HepG2 (cell line): ENCODE measurements around the gene SGF29. TPM values are rescaled to one million over a fixed set of nuclear protein-coding genes. Genes with fewer than 3 reads are reported as not detected.

ENCODE experiments used
- HNF1A ChIP-seq, 2 experiments: sonication (generic) in 1 of 2; formaldehyde crosslinking in 1 of 2; IDR thresholded peaks; 2 replicates each; pipeline versions ENCODE4 v1.4.0 to v1.6.1; 2016 to 2020; ENCODE audit warnings: borderline replicate concordance in 1 of 2, low read depth in 1 of 2, mild to moderate bottlenecking in 1 of 2, missing genetic modification reagents in 1 of 2
- LCORL ChIP-seq, 2 experiments: fragments of 450-650 bp in 1 of 2; sonication (generic) in 1 of 2; formaldehyde crosslinking in 1 of 2; IDR thresholded peaks; 2 replicates each; pipeline versions ENCODE4 v1.5.0 to v1.6.1; 2017 to 2020; ENCODE audit warnings: antibody characterized with exemption in 1 of 2, missing genetic modification reagents in 1 of 2
- SSRP1 ChIP-seq: IDR thresholded peaks from 2 replicates; pipeline ENCODE4 v1.6.1; 2016; ENCODE audit warnings: control low read depth
- ZHX2 ChIP-seq, 2 experiments: sonication (generic) in 1 of 2; formaldehyde crosslinking in 1 of 2; IDR thresholded peaks; 2 replicates each; pipeline versions ENCODE4 v1.6.1 to v1.9.0; 2014 to 2022; ENCODE audit warnings: antibody characterized with exemption in 1 of 2, borderline replicate concordance in 1 of 2, inconsistent platforms in 1 of 2, low read depth in 1 of 2, missing genetic modification reagents in 1 of 2
- ZNF318 ChIP-seq: sonication (generic); formaldehyde crosslinking; IDR thresholded peaks from 2 replicates; pipeline ENCODE4 v1.4.0; 2020; ENCODE audit warnings: mild to moderate bottlenecking, missing genetic modification reagents
- polyA plus RNA-seq, 8 experiments: library from polyadenylated mRNA; depleted of rRNA in 3 of 8; stranded (reverse) in 7 of 8; unstranded in 1 of 8; fragments of >200 nt; fragmentation: Illumina TruSeq in 4 of 8; extraction: Trizol in 4 of 8; gene quantifications; 2 replicates each; pipeline versions ENCODE4 v1.2.1 to v1.2.3, GENCODE V29; 2011 to 2016; ENCODE audit warnings: low read depth in 4 of 8, missing spikeins in 1 of 8, mixed read lengths in 1 of 8; ENCODE audit not compliant: insufficient read depth in 1 of 8
- total RNA-seq, 5 experiments: library from RNA; depleted of rRNA; stranded (reverse); fragments of >200 nt; fragmentation: Illumina TruSeq; extraction: Trizol; gene quantifications; 2 replicates each; pipeline ENCODE4 v1.2.3, GENCODE V29; 2016; ENCODE audit warnings: low read depth in 1 of 5

Gene SGF29
- total and polyA plus RNA-seq, 2 of the 13 experiments (the other 11 are each of a cell fraction or from before 2014, with no cell fraction given) = 5.0 to 29.4 TPM

- TF ChIP-seq HNF1A (IDR thresholded peaks at IDR 0.05; ENCODE audit: low read depth) = peak; percentile 31; the same call in 1 of the 2 replicates
- TF ChIP-seq HNF1A (CRISPR knock-in tag; IDR thresholded peaks at IDR 0.05; ENCODE audit: borderline replicate concordance) = peak; percentile 85
- TF ChIP-seq LCORL (IDR thresholded peaks at IDR 0.05) = no peak
- peak; percentile 62; the same call in 1 of the 2 replicates for TF ChIP-seq LCORL (CRISPR knock-in tag; IDR thresholded peaks at IDR 0.05)
- peak; percentile 68; the same call in 1 of the 2 replicates for TF ChIP-seq ZHX2 (IDR thresholded peaks at IDR 0.05; ENCODE audit: low read depth)
- TF ChIP-seq ZHX2 (CRISPR knock-in tag; IDR thresholded peaks at IDR 0.05; ENCODE audit: borderline replicate concordance) = no peak
- TF ChIP-seq SSRP1 (CRISPR knock-in tag) = peak; percentile 61; the same call in 1 of the 2 replicates
- TF ChIP-seq ZNF318 (CRISPR knock-in tag) = peak; percentile 65; the same call in 1 of the 2 replicates
These were observed at the start of gene SGF29 (continued) for GRCh38 chr16:28553776-28554633.
